Measurements from ENCODE around the gene PLCB4.

DNA sequence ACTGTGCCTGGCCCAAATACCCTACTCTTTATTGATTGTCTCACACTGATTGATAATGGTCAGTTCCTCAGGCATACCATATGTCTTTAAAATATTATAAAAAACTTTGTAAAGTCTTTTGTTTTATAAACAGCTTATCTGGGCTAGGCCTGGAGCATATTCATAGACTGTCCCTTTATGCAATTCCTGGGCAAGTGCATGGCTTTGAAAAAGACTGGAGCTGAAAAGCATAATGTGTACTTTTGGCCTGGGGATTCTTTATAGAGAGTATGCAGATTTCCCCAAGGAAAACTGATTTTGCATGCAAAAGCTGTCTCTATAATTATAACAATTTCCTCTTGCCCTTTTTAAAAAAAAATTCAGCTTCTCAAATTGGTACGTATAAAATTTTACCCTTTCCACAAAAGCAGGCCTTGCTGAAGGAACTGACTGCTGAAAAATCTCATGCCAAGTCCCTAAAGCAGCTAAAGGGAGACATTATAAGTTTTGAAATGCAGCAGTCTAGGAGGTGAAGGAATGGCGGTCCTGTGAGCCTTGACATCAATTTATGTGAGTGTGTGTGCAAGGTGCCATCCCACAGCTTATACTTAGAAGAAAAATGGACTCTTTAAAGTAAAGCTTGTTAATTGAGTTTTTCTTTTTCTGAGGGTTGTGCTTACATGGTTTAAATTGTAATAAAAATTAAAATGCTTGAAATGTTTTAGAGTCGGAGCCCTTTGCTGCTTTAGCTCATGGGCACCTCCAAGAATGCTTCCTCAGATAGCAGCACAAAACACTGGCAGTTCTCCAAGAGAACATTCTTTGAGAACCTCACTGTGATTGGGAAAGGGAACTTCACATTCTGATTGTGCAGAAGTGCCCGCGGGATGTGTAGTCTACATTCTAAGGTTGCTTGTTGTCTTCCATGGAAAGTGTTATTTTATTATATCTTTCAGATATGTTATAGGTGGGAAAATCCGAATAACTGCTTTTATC, 43.9 kb downstream of the PLCB4 start:
- no peak for TF ChIP-seq ZBTB1 (tag by site-specific recombination; IDR thresholded peaks at IDR 0.05)
- TF ChIP-seq ZNF707 (tag by site-specific recombination; IDR thresholded peaks at IDR 0.05) = no peak
- no peak for TF ChIP-seq ZFP37 (tag by site-specific recombination; IDR thresholded peaks at IDR 0.05)
- no peak for TF ChIP-seq ZNF23 (tag by site-specific recombination; IDR thresholded peaks at IDR 0.05; ENCODE audit: borderline replicate concordance)
- TF ChIP-seq, protein P1, sequence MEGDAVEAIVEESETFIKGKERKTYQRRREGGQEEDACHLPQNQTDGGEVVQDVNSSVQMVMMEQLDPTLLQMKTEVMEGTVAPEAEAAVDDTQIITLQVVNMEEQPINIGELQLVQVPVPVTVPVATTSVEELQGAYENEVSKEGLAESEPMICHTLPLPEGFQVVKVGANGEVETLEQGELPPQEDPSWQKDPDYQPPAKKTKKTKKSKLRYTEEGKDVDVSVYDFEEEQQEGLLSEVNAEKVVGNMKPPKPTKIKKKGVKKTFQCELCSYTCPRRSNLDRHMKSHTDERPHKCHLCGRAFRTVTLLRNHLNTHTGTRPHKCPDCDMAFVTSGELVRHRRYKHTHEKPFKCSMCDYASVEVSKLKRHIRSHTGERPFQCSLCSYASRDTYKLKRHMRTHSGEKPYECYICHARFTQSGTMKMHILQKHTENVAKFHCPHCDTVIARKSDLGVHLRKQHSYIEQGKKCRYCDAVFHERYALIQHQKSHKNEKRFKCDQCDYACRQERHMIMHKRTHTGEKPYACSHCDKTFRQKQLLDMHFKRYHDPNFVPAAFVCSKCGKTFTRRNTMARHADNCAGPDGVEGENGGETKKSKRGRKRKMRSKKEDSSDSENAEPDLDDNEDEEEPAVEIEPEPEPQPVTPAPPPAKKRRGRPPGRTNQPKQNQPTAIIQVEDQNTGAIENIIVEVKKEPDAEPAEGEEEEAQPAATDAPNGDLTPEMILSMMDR (tag by site-specific recombination; IDR thresholded peaks at IDR 0.05) = no peak
- no peak for TF ChIP-seq OSR2 (tag by site-specific recombination; IDR thresholded peaks at IDR 0.05)
- TF ChIP-seq ZNF610 (tag by site-specific recombination; IDR thresholded peaks at IDR 0.05; ENCODE audit: borderline replicate concordance) = no peak
- no peak for TF ChIP-seq ZNF175 (tag by site-specific recombination; IDR thresholded peaks at IDR 0.05)
- TF ChIP-seq ZNF843 (tag by site-specific recombination; IDR thresholded peaks at IDR 0.05) = no peak
- TF ChIP-seq ZNF768 (tag by site-specific recombination; IDR thresholded peaks at IDR 0.05) = no peak
- TF ChIP-seq ZNF292 (tag by site-specific recombination; IDR thresholded peaks at IDR 0.05; ENCODE audit: borderline replicate concordance, low read depth) = no peak

Data from HEK293 (cell line).